GM19467 (cell line): ENCODE results near the gene SRCIN1.
"Not testable (repeated sequence)": the region's sequence is repeated elsewhere in the genome, so short reads cannot be mapped to it uniquely, and the experiment has no call there.

Source experiments
- ATAC-seq: cut with Tn5 transposase; IDR thresholded peaks from one replicate; pipeline ENCODE4 v1.9.1; 2021; ENCODE audit warnings: mild to moderate bottlenecking, moderate library complexity; ENCODE audit not compliant: unreplicated experiment

SRCIN1 gene

DNA sequence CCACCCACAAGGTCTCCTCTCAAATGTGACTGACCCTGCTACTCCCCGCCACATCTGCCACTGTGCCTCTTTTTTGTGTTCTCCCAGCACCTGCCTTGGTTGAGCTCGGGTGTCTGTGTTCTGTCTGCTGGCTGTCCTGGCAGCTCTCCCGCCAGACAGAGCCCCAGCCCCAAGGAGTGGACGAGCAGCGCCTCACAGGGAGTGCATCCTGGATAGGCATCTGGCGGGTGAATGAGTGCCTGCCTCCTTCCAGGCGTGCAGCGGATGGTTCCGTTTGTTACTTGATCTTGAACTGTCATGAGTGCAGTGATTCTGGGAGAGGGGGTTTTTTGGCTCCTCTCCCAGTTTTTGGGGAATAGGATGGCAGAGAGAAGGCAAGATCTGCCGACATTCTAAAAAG lies 77.6 kb downstream of the SRCIN1 start:
- ATAC-seq, result not testable (repeated sequence)

DNA sequence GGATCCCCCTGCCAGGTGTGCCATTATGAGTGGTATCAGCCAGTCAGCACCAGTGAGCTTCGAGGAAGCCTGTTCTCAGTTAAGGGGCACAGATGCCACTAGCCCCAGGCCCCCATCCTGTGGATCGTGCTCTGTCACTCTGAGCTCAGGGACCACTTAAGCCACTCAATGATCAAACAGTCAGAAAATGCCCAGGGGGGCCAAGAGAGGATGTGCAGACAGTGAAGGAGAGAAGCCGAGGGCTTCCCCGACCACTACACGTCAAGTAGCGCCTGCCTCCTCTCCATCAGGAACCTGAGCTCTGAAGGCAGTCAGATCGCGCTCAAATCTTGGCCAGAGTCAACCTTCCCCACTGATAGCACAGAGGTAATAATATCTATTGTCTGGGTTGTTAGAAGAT lies 79.2 kb downstream of the SRCIN1 start:
- not testable (repeated sequence) for ATAC-seq

DNA sequence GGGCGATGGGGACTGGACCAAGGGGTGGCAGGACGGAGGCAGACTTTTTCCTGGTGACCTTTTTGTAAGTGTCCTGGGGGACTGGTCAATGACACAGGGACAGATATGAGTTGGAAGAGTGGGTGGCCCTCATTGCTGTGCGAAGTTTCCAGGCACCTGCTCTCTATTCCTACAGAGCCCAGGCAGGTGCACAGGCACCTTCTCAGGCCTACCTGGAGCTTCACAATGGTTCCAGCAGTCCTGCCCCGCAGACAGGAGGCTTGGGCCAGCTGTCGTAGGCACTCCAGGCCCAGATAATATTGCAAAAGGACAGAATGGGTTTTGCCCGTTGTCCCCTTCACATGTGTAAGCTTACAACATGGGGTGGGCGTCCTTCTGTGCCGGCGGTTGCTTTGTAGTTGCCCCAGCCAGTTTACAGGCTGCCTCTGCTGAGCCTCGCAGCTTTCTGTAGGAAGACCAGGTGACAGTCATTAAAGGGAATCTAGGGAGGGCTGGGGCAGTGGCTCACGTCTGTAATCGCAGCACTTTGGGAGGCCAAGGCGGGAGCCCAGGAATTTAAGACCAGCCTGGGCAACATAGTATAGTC lies 93.2 kb downstream of the SRCIN1 start:
- no peak for ATAC-seq

DNA sequence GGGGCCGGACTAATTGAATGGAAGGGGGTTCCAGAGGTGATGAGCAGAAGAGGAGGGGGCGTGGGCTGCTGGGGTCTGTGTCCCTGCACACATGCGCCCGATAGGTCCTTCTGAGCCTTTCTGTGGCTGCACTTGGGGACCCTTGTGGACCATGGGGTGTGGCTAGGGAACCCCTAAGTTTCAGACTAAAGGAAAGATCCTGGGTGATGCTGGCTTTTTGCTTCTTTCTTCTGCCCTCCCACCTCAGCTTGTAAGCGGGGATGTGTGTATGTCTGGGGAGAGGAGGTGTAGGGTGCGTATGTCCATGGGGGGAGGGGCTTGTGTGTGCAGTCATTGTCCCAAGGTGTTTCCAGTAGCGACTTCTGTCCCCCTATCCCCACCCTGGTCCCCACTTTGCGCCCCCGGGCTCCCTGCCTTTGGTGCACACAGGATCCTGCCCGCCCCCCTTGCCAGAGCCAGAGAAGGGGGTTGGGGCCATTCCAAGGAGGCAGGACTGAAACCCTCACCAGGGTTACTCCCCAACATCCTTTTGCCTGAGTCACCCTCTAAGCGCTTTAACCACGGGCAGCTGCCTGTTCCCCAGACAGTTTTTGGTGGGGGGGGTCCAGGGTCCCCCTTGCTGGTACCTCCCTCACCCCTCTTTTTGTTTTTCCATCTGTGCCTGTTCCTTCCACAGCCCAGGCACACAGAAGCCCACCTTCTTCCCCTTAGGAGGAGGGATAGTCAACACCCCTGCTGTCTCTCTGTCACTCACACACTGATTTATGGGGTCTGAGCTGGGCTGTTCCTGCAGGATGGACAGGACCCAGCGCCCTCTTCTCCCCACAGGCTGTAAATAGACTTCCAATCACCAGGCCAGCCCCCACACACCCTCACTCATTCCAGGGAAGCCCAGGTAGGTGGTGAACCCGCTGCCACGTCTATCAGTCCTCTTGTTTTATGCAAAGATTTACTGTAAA lies 94.3 kb downstream of the SRCIN1 start:
- ATAC-seq, result no peak

DNA sequence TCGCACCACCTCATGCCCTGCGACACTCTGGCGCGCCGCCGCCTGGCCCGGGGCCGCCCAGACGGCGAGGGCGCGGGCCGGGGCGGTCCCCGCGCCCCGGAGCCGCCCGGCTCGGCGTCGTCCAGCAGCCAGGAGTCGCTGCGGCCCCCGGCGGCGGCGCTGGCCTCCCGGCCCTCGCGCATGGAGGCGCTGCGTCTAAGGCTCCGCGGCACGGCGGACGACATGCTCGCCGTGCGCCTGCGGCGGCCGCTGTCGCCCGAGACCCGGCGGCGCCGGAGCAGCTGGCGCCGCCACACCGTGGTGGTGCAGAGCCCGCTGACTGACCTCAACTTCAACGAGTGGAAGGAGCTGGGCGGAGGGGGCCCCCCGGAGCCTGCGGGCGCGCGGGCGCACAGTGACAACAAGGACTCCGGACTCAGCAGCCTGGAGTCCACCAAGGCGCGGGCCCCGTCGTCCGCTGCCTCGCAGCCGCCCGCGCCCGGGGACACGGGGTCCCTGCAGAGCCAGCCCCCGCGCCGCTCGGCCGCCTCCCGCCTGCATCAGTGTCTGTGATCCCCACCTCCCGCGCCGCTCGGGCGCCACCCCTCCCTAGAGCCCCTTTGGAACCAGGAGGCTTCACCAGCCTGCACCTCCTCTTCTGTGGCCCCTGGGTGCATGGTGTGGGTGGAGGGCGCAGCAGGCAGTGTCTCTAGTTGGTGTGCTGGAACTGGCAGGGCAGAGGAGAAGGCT lies 95.2 kb downstream of the SRCIN1 start:
- ATAC-seq, result no peak

DNA sequence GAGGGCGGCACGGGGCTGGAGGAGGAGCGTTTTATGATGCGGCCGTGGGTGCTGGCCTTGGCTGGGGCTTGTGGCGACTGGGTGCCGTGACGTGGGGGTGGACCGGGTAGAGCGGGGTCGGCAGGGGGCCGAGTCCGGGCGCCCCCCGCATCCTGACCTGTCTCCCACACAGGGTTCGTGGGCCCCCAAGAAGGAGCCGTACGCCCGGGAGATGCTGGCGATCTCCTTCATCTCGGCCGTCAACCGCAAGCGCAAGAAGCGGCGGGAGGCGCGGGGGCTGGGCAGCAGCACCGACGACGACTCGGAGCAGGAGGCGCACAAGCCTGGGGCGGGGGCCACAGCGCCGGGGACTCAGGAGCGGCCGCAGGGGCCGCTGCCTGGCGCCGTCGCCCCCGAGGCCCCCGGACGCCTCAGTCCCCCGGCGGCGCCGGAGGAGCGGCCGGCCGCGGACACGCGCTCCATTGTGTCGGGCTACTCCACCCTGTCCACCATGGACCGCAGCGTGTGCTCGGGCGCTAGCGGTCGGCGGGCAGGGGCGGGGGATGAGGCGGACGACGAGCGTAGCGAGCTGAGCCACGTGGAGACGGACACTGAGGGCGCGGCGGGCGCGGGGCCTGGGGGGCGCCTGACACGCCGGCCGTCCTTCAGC lies 95.9 kb downstream of the SRCIN1 start:
- ATAC-seq, result no peak

DNA sequence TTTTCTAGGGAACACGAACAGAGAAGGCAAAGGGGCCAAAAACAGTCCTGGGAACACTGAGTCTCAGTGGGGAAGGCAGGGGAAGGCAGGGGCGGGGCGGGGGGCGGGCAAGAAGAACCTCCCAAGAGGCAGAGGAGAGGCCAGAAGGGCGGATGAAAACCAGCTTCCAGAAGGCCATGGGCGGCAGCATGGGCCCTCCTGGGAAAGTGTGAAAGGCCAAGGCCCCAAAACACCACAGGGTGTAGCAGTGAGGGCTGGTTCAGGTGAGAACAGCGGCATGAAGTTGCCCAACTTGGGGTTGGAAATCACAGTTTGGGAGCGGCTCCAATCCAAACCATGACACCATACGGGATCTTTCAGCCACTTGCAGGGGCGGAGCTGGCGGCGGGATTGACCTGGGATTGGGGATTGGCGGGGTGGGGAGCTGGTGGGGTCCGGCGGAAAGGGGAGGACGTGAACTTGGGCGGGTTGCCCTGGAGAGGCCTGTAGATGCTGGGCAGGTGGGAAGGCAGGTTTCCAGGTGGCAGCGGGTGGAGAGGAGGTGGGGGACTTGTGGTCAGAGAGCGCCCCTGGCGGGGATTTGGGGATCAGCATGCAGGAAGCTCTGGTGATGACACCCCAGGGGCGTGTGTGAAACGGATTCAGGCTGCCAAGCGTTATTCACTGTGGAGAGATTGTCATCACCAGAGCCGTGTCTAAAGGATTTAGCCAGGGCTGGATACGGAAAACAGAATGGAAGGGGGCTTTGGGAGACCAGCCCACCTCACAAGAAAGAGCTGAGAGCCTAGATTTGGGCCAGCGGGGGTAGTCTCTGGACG lies 96.6 kb downstream of the SRCIN1 start:
- no peak for ATAC-seq

DNA sequence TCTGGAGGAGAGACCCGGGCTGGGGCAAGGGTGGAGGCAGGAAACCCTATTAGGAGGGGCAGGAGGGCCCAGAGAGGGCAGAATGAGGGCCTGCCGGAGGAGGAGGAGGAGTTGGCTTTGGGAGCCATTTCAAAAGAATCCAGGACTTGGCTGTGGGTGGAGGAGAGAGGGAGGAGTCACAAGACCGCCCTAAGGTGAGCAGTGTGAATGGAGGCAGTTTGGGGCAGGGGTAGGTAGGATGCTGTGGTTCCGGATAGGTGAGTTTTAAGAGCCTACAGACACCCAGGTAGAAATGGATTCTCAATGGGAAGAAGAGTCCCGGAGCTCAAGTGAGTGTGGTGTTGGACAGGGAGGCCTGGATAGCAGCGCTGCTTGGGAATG lies 97.2 kb downstream of the SRCIN1 start:
- ATAC-seq, result no peak

DNA sequence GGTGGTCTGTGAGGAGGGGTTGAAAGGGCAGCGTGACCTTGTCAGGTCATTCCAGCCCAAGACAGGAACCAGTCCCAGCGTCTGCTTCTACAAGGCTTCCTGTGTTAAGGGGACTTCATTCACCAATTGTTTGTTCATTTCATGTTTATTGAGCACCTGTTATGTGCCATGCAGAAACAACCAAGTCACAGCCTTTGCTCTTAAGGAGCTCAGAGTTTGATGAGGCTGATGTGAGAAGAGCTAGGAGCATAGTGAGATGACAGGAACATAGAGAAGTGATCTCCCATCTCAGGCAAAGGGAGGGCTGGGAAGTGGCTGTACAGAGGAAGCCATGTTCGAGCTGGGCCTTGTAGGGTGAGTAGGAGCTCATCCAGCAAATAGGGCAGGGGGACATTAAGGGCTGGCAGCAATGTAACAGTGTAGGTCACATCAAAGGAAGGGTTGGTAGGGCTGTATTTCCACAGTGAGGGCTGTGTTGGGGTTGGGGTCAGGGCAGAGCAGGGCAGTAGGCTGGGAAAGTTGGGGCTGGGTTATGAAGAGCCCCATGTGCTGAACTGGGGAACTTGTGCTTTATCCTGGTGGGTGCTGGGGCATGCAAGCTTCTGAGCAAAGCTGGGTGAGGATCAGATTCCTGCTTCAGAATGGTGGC lies 97.7 kb downstream of the SRCIN1 start:
- ATAC-seq, result no peak

DNA sequence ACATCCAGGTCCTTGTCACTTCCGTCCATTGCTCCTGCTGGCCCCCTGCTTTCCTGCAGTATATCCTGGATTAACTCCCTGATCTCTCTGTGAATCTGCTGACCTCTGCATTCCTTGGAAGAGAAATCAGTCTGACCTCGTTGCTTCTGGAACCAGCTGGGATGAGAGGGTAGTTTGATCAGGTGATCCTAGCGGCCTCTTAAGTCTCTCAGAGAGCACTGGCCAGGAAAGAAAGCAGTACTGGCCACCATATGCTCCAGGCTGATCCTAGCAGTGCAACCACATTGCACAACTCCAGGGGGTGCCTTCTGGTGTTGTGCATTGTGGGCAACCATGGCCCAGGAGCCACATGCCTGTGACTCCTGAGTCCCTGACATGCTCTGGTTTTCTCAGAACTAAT lies 98.3 kb downstream of the SRCIN1 start:
- ATAC-seq, result no peak

DNA sequence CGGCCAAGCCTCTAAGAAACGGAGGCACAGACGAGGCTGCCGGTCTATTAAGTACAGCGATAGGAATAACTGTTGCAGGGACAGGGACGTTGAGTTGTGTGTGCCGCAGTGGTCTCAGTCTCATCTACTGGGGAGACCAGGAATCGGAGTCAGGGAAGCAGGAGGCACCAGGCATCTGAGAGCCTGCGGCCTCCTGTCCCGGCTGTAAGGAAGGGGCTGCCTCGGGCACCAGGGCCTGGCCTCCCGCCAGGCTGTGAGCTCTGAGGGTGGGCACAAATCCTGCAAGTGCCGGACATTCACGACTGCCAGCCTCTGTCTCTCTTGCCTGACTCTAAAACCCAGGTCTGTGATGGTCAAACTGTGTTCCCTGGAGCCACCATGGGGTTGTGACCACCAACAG lies 101.5 kb downstream of the SRCIN1 start:
- no peak for ATAC-seq

DNA sequence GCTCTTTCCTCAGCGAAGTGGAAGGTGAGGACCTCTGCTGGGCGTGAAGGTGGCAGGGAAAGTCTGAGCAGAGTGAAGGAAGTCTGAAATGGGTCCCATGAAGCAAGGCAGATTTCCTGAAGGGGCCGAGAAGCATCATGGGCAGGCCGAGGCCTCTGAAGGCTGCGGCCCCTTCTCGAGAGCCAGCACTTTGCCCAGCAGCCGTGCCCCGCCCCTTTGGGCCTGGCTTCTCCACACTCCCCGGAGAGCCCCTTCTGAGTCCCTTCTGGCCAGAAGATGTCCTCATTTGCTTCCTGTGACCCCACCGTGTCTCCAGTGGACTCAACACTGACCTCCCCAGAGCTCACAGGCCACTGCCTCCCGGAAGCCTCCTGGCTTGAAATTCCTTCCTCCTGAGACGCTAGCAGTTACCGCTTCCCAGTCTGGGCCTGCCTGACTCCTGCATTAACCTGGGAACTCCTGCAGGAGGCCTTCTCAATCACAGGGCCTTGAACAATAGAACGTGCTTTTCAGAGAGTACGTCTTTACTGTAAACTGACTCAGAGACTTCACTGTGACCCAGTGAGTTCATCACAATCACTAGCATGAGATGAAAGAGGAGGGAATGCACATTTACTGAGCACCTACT lies 102.4 kb downstream of the SRCIN1 start:
- not testable (repeated sequence) for ATAC-seq

DNA sequence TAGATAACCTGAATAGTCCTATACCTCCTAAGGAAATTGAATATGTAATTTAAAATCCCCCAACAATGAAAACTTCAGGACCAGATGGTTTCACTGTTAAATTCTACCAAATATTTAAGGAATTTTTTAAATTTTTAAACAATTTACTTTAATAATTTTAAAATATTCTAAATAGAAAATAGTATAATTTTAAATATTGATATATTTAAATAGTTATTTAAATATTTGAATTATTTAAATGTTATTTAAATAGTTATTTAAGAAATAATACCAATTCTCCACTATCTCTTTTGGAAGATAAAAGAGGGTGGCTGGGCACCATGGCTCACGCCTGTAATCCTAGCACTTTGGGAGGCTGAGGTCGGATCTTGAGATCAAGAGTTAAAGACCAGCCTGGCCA lies 104.0 kb downstream of the SRCIN1 start:
- not testable (repeated sequence) for ATAC-seq

DNA sequence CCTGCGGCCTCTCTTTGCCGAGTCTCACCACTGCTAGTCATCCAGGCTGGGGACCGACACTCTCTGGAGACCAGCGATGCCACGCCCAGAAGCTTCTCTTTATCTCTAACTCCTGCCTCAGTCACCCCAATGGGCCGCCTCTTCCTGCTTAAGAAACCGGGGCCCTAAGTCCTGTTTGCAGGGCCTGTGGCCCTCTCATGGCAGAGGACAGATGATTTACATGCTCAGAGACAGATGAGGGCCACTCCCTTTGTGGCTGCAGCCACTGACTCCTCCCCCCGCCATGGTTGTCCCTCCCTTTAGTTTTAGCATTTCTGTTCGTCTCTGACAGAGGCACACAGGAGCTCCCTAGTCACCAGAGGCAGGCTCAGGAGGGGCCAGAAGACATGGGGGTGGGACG lies 106.5 kb downstream of the SRCIN1 start:
- not testable (repeated sequence) for ATAC-seq

DNA sequence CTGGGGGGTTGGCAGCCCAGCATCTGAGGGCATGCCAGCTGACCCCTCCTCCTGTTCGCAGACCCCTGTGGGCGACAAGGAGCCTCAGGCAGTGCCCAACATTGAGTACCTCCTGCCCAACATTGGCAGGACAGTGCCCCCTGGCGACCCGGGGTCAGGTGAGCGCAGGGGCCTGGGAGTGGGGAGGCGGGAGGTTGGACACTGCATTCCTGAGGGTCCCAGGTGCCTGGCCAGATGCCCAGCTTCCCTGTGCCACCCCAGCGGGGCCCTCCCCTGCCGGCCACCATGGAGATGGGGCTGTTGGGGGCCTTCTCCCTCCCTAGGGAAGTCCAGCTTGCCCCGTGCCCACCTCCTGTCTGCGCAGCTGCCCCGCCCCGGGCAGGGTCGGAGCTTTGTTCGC lies 107.4 kb downstream of the SRCIN1 start:
- no peak for ATAC-seq

DNA sequence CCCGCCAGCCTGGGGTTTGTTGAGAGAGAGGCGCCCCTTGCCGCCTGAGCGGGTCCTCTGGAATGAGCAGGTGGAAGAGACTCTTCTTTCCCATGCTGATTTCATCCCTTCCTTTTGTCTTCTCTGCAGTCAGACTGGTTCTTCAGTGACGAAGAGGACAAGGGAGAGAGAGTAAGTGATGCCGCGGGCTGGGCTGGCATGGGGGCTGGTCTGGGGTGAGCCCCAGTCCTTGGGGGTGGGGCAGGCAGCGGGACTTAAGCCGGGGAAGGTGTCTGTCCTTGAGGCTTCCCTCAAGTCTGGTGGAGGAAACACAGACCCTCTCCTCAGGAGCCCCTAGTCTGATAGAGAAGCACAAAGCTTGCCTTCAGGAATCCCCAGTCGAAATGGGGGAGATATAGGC lies 108.1 kb downstream of the SRCIN1 start:
- not testable (repeated sequence) for ATAC-seq

DNA sequence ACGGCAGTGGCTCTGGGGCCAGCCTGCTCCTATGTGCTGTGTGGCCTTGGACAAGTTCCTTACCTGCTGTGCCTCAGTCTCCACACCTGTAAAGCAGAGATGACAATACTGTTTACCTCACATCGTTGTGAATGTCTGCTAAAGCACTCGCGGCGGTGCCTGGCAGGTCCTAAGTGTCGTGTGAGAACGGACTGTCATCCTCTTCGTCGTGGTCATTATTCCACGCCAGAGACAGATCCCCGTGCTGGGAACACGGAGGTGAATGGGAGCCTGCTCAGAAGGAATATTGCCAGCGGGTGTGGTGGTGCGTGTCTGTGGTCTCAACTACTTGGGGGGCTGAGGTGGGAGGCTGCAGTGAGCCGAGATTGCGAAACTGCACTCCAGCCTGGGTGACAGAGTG lies 111.6 kb downstream of the SRCIN1 start:
- ATAC-seq, result not testable (repeated sequence)

DNA sequence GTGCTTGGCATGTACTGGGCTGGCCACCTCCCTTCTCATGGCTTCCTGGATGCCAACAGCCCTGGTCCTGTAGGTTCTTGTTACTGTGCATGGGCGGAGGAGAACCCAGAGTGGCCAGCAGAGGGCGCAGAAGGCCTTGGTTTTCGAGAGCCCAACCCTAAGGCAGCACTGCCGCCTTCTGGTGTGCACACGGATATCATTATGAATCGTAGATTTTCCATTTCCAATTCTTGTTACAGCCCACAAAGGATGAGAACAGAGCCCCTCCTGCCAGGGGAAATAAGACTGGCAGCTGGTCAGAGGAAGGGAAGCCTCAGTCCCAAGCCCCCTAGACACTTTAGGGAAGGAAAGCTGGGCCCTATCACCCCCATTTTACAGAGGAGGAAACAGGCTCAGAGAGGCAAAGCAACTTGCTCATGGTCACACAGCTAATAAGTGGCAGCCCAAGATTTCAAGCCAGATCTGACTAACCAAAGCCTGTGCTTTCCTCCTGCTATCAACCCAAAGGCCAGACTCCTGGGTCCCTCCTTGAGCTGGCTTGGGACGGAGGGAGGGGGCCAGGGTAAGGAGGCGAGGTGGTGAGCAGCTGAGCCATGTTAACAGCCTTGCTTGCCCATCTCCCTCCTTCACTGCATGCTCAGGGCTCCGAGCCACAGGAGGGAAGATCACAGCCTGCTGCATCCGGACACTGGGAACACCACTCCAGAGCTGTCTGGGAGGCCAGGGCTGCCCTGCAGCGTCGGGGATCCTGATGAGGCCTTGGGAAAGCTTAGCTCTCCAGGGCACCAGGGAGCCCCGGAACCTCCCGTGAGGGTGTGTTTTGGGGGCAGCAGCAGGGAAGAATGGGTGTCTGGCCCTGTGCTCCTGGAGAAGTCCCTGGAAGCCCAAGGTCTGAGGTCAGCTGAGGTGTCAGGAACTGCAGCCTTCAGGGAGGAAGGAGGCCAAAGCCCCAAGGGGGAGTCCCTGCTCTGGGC lies 113.4 kb downstream of the SRCIN1 start:
- ATAC-seq, result not testable (repeated sequence)
